Panc1 (cell line): ENCODE data around the gene GDF15. TPM values are rescaled to one million over a fixed set of nuclear protein-coding genes. Genes with fewer than 3 reads are reported as not detected.

Experiments
- ATAC-seq: fragments of 200-7000 bp; cut with Tn5 transposase; 2 replicates; pipeline ENCODE4 v1.9.1; 2020; ENCODE audit warnings: mild to moderate bottlenecking, moderate library complexity
- BruUV-seq: library from RNA; stranded (reverse); fragments of 400-500 nt; replicated peaks from 2 replicates; lab custom pipeline; 2021; lab: Mats Ljungman, UMichigan
- CTCF ChIA-PET: fragments of 300-600 bp; sonication (Branson Sonifier 250); formaldehyde crosslinking; loops from one replicate; lab custom pipeline; 2022; ENCODE audit warnings: antibody characterized with exemption; lab: Charles Lee
- POLR2A ChIA-PET: fragments of 300-600 bp; sonication (Branson Sonifier 250); formaldehyde crosslinking; loops from one replicate; lab custom pipeline; 2022; ENCODE audit warnings: antibody characterized with exemption; lab: Charles Lee
- DNase-seq: peaks from one replicate; pipeline ENCODE4 v3.0.0-alpha.2; 2010; ENCODE audit warnings: low read depth, low spot score
- H3K27ac ChIP-seq: 2 replicates; pipeline ENCODE4 v1.5.1; 2011; ENCODE audit warnings: mild to moderate bottlenecking, low read length, inconsistent platforms
- H3K27me3 ChIP-seq: fragments of 200-500 bp; sonication (Bioruptor generic); 2 replicates; pipeline ENCODE4 v1.6.0; 2014; ENCODE audit warnings: low read length, inconsistent platforms; ENCODE audit not compliant: control insufficient read depth, insufficient read depth
- H3K36me3 ChIP-seq: fragments of 200-500 bp; sonication (Bioruptor generic); 2 replicates; pipeline ENCODE4 v1.5.1; 2014; ENCODE audit warnings: inconsistent platforms, mild to moderate bottlenecking, low read length, moderate library complexity; ENCODE audit not compliant: control insufficient read depth, insufficient read depth
- H3K4me1 ChIP-seq: 2 replicates; pipeline ENCODE4 v1.5.1; 2011; ENCODE audit warnings: inconsistent platforms, mild to moderate bottlenecking, low read length, moderate library complexity; ENCODE audit not compliant: control insufficient read depth, insufficient read depth
- H3K4me3 ChIP-seq, 2 experiments: 2 replicates each; pipeline ENCODE4 v1.5.1; 2011 to 2012; ENCODE audit warnings: low read depth in 2 of 2, low read length in 2 of 2, mild to moderate bottlenecking in 2 of 2, inconsistent platforms in 1 of 2, moderate library complexity in 1 of 2
- H3K9me3 ChIP-seq: fragments of 200-500 bp; sonication (Bioruptor generic); 2 replicates; pipeline ENCODE4 v1.5.1; 2014; ENCODE audit warnings: low read depth, mild to moderate bottlenecking, inconsistent platforms, low read length, moderate library complexity; ENCODE audit not compliant: control insufficient read depth, insufficient read depth
- CTCF ChIP-seq: fragments of 450-650 bp; IDR thresholded peaks from 2 replicates; pipeline ENCODE4 v1.5.1; 2017; ENCODE audit warnings: mild to moderate bottlenecking
- POLR2AphosphoS5 ChIP-seq: IDR thresholded peaks from 2 replicates; pipeline ENCODE4 v1.6.1; 2012; ENCODE audit warnings: mild to moderate bottlenecking, low read depth, low read length, moderate library complexity
- REST ChIP-seq, 2 experiments: IDR thresholded peaks; 2 replicates each; pipeline ENCODE4 v1.6.1; 2011 to 2012; ENCODE audit warnings: low read depth in 2 of 2, control low read depth in 1 of 2, low read length in 1 of 2, mild to moderate bottlenecking in 1 of 2, moderate library complexity in 1 of 2; ENCODE audit not compliant: insufficient read depth in 1 of 2
- SIN3A ChIP-seq: IDR thresholded peaks from 2 replicates; pipeline ENCODE4 v1.6.1; 2012; ENCODE audit warnings: low read depth, mild to moderate bottlenecking, low read length, moderate library complexity, borderline replicate concordance; ENCODE audit not compliant: insufficient read depth
- TCF7L2 ChIP-seq: IDR thresholded peaks from 2 replicates; pipeline ENCODE4 v1.6.1; 2011; ENCODE audit warnings: mild to moderate bottlenecking, low read depth, low read length, inconsistent platforms
- in situ Hi-C: cut with HindIII; loops from 2 replicates; pipeline ENCODE4 v1.10.0; 2016; ENCODE audit warnings: low sequenced_read_pairs, low pct_unique_long_range_greater_than_20kb
- intact Hi-C: fragments of 100-400 bp; cut with micrococcal nuclease; formaldehyde crosslinking; loops from one replicate; pipeline ENCODE4 v1.10.0; 2022; ENCODE audit not compliant: unreplicated experiment
- total RNA-seq: library from RNA; stranded (reverse); gene quantifications from one replicate; pipeline ENCODE4 v1.2.1, GENCODE V29; 2021; ENCODE audit not compliant: unreplicated experiment

Gene GDF15
- total RNA-seq, 1 experiment from 2014 or later = 335 TPM

DNA sequence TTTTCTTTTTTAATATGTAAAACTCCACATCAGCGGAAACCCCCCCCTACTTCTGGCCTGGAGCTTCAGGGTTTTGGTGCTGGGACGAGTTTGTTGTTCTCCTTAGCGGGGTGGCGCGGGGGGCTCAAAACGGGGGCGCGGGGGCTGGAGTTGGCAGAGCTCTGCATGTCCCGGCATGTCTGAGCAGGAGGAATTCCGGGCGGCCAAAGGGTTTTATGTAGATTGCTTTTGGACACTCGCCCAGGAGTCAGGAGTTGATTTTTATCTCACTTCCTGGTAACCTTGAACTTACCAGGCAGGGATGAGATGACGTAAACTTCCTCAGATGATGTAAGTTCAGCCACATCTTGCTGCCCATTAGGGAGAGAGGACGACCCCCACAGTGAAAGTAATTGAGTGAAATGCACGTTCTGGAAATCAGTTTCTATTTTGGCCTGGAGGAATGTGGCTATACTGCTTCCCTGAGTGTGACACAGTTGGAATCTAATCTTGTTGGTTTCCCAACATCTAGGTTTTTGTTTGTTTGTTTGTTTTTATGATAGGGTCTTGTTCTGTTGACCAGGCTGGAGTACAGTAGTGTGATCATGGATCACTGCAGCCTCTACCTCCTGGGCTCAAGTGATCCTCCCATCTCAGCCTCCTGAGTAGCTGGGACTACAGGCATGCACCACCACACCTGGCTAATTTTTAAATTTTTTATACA, 21.0 kb upstream of the GDF15 start:
- Histone ChIP-seq H3K36me3 (no peaks in the 10 kb centered on the region), H3K27ac (peak overlapping the region; percentile 83), H3K4me1 (peaks cover 28% of the 10 kb centered on the region), H3K9me3 (no peaks in the 10 kb centered on the region), H3K27me3 (no peaks in the 10 kb centered on the region), H3K4me3 (no peak overlapping the region)
- in situ Hi-C loops (no loop called here), intact Hi-C loops (no loop called here)
- peak; percentile 89 for DNase-seq
- TF ChIP-seq REST (IDR thresholded peaks at IDR 0.05; ENCODE audit: insufficient read depth in 1 of 2, low read depth in 2 of 2, low read length in 1 of 2) = 0 out of 4 replicates have a peak, but pooled peaks of 1 of the 2 experiments have one; percentile 28
- TF ChIP-seq CTCF = no peak
- peak; percentile 72; the same call in 1 of the 2 replicates for TF ChIP-seq POLR2AphosphoS5
- TF ChIP-seq TCF7L2 = peak; percentile 92
- POLR2A ChIA-PET = interaction anchor here (0.6 kb wide), 1 partner anchor 35 kb away, joined by 3 read pairs; no protein-coding TSS in a partner anchor
- ATAC-seq = peak; percentile 93
- CTCF ChIA-PET = interaction anchor here (1.4 kb wide), 1 partner anchor 21 kb away, joined by 4 read pairs; the partner anchor contains the start of gene GDF15
- BruUV-seq = TSS peak; percentile 58

DNA sequence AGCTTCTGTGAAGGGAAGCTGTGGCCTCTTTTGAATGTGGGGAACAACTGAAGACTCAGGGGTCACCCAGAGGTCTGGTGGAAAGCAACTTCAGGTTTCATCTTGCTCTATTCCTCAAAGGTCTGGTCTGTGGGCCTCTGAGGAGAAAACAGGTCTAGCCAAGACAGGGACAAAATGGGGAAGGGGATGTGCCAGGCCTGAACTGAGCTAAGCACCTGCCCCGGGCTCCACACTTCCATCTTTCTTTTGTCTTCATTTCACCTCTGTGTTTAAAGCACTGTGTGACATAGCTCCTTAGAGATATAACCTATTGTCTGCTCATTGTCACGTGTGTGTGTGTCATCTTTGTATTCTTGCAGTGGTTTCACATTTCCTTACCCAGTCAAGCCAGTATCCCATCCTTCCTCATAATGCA, 19.9 kb upstream of the GDF15 start:
- in situ Hi-C loops (no loop called here), intact Hi-C loops (no loop called here)
- no peak for ATAC-seq
- ChIA-PET CTCF (no interaction called here), POLR2A (no interaction called here)
- no peaks in the 10 kb centered on the region for H3K9me3 ChIP-seq
- TF ChIP-seq TCF7L2 (no peak), SIN3A (no peak), REST (IDR thresholded peaks at IDR 0.05; ENCODE audit: insufficient read depth in 1 of 2, low read depth in 2 of 2, low read length in 1 of 2) (no peak), POLR2AphosphoS5 (no peak), CTCF (no peak)
- BruUV-seq = no TSS peak
- no peak for DNase-seq
- no peaks in the 10 kb centered on the region for H3K36me3 ChIP-seq
- no peaks in the 10 kb centered on the region for H3K27me3 ChIP-seq
- H3K4me1 ChIP-seq = peaks cover 28% of the 10 kb centered on the region
- peak overlapping the region; percentile 83 for H3K27ac ChIP-seq
- H3K4me3 ChIP-seq = no peak overlapping the region
